SK-N-SH treated with all-trans-retinoic acid at 6 μM for 48 hours (cell line): ENCODE results near the gene CSF1R.
A peak's percentile ranks its signal among the peaks of the same experiment; 100 is the strongest.

Source experiments
- ATAC-seq: fragments of 200-7000 bp; cut with Tn5 transposase; 3 replicates; pipeline ENCODE4 v1.9.1; 2020; ENCODE audit warnings: mild to moderate bottlenecking, moderate library complexity
- ARNTL ChIP-seq: fragments of 450-650 bp; formaldehyde crosslinking; IDR thresholded peaks from 2 replicates; pipeline ENCODE4 v1.5.0; 2020; ENCODE audit warnings: low read depth, mild to moderate bottlenecking, moderate library complexity, borderline replicate concordance
- BACH2 ChIP-seq: fragments of 250-450 bp; sonication (Bioruptor Pico); IDR thresholded peaks from 2 replicates; pipeline ENCODE4 v1.9.0; 2021; ENCODE audit warnings: mild to moderate bottlenecking, borderline replicate concordance
- CSDC2 ChIP-seq: fragments of 250-450 bp; sonication (Bioruptor Pico); IDR thresholded peaks from 2 replicates; pipeline ENCODE4 v1.5.0; 2020; ENCODE audit warnings: mild to moderate bottlenecking, moderate library complexity
- GLIS3 ChIP-seq: fragments of 250-450 bp; sonication (Bioruptor Pico); IDR thresholded peaks from 2 replicates; pipeline ENCODE4 v1.5.0; 2020; ENCODE audit warnings: mild to moderate bottlenecking, moderate library complexity
- ISL1 ChIP-seq: fragments of 250-450 bp; sonication (Bioruptor Pico); IDR thresholded peaks from 2 replicates; pipeline ENCODE4 v2.1.2; 2022; ENCODE audit warnings: mild to moderate bottlenecking, moderate library complexity
- PPARA ChIP-seq: fragments of 250-450 bp; sonication (Bioruptor Pico); IDR thresholded peaks from 2 replicates; pipeline ENCODE4 v1.5.0; 2020; ENCODE audit warnings: mild to moderate bottlenecking, borderline replicate concordance
- RARB ChIP-seq: fragments of 250-450 bp; sonication (Bioruptor Pico); IDR thresholded peaks from 2 replicates; pipeline ENCODE4 v1.8.0; 2021; ENCODE audit warnings: mild to moderate bottlenecking, moderate library complexity
- SNAI2 ChIP-seq: fragments of 250-450 bp; sonication (Bioruptor Pico); IDR thresholded peaks from 2 replicates; pipeline ENCODE4 v1.5.0; 2020; ENCODE audit warnings: mild to moderate bottlenecking, moderate library complexity
- TCF4 ChIP-seq: fragments of 250-450 bp; sonication (Bioruptor Pico); IDR thresholded peaks from 2 replicates; pipeline ENCODE4 v1.8.0; 2021; ENCODE audit warnings: mild to moderate bottlenecking, moderate library complexity, borderline replicate concordance
- TOX ChIP-seq: fragments of 250-450 bp; sonication (Bioruptor Pico); IDR thresholded peaks from 2 replicates; pipeline ENCODE4 v1.8.0; 2021; ENCODE audit warnings: mild to moderate bottlenecking, moderate library complexity, borderline replicate concordance
- ZFP3 ChIP-seq: fragments of 250-450 bp; sonication (Bioruptor Pico); IDR thresholded peaks from 2 replicates; pipeline ENCODE4 v1.5.0; 2020; ENCODE audit warnings: mild to moderate bottlenecking, moderate library complexity
- ZFP30 ChIP-seq: fragments of 450-650 bp; formaldehyde crosslinking; IDR thresholded peaks from 2 replicates; pipeline ENCODE4 v1.5.0; 2022; ENCODE audit warnings: mild to moderate bottlenecking, moderate library complexity
- ZNF70 ChIP-seq: fragments of 450-650 bp; formaldehyde crosslinking; IDR thresholded peaks from 2 replicates; pipeline ENCODE4 v1.5.0; 2020; ENCODE audit warnings: mild to moderate bottlenecking, moderate library complexity
- ZNF8 ChIP-seq: fragments of 450-650 bp; formaldehyde crosslinking; IDR thresholded peaks from 2 replicates; pipeline ENCODE4 v1.5.0; 2020; ENCODE audit warnings: mild to moderate bottlenecking, moderate library complexity
- TF ChIP-seq, protein P1 (sequence below): fragments of 250-450 bp; sonication (Bioruptor Pico); IDR thresholded peaks from 2 replicates; pipeline ENCODE4 v1.5.0; 2020; ENCODE audit warnings: mild to moderate bottlenecking, moderate library complexity
- TF ChIP-seq, protein P2 (sequence below): fragments of 250-450 bp; sonication (Bioruptor Pico); IDR thresholded peaks from 2 replicates; pipeline ENCODE4 v1.5.1; 2021; ENCODE audit warnings: mild to moderate bottlenecking, moderate library complexity
- TF ChIP-seq, protein P3 (sequence below): fragments of 250-450 bp; sonication (Bioruptor Pico); IDR thresholded peaks from 2 replicates; pipeline ENCODE4 v1.5.1; 2020; ENCODE audit warnings: low read depth, mild to moderate bottlenecking, moderate library complexity
- TF ChIP-seq, protein P4 (sequence below): fragments of 250-450 bp; sonication (Bioruptor Pico); IDR thresholded peaks from 2 replicates; pipeline ENCODE4 v1.8.0; 2021; ENCODE audit warnings: low read depth, mild to moderate bottlenecking, moderate library complexity, borderline replicate concordance
- TF ChIP-seq, protein P5 (sequence below): fragments of 250-450 bp; sonication (Bioruptor Pico); IDR thresholded peaks from 2 replicates; pipeline ENCODE4 v1.8.0; 2020; ENCODE audit warnings: mild to moderate bottlenecking, moderate library complexity, borderline replicate concordance

Gene CSF1R

DNA sequence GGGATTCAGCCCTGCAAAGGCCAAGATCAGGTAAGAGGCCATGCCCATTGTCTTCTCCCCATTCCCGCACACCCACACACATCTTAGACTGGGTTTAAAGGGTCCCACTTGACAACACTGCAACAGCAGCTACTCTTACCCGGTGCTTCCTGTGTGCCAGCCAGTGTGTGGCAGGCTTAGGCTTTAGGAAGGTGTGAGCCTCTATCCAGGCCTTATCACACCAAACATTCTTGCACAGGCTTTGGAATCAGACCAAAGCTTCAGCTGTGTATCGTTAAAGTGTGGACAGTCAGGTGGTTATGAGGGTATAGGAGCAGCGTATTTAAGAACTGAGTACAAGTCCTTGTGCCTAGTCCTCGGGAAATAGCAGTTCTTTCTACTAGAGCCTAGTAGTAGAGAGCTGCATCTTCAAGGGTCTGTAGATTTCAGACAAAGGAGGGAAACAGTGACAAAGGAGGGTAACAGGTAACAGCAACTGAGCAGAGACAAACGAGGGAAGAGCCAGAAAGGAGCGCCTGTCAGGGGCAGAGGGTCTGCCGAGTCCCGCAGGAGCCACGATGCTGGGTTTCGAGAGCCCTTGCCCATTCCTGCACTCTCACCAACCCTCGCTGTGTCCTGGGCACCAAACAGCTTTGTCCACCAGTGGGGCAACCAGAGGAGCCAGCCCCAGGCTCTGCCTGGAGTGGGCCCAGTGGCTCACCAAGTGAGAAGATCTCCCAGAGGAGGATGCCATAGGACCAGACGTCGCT, 30.9 kb downstream of the CSF1R start:
- ATAC-seq: no peak
- TF ChIP-seq TOX (CRISPR knock-in tag): no peak
- no peak for TF ChIP-seq BACH2 (CRISPR knock-in tag)
- TF ChIP-seq GLIS3 (CRISPR knock-in tag): no peak
- no peak for TF ChIP-seq SNAI2 (CRISPR knock-in tag)
- TF ChIP-seq ZFP3 (CRISPR knock-in tag): no peak

DNA sequence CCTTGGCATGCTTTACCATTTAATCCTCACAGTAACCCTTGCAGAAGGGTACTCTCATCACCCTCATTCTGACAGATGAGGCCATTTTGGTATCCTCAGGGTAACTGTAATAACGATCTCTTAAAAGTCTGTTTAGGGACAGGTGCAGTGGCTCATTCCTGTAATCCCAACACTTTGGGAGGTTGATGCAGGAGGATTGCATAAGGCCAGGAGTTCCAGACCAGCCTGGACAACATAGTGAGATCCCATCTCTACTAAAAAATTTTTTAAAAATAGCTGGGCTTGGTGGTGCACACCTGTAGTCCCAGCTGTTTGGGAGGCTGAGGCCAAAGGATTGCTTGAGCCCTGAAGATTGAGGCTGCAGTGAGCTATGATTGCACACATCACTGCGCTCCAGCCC, 31.8 kb downstream of the CSF1R start:
- no peak for ATAC-seq
- TF ChIP-seq, protein P1, sequence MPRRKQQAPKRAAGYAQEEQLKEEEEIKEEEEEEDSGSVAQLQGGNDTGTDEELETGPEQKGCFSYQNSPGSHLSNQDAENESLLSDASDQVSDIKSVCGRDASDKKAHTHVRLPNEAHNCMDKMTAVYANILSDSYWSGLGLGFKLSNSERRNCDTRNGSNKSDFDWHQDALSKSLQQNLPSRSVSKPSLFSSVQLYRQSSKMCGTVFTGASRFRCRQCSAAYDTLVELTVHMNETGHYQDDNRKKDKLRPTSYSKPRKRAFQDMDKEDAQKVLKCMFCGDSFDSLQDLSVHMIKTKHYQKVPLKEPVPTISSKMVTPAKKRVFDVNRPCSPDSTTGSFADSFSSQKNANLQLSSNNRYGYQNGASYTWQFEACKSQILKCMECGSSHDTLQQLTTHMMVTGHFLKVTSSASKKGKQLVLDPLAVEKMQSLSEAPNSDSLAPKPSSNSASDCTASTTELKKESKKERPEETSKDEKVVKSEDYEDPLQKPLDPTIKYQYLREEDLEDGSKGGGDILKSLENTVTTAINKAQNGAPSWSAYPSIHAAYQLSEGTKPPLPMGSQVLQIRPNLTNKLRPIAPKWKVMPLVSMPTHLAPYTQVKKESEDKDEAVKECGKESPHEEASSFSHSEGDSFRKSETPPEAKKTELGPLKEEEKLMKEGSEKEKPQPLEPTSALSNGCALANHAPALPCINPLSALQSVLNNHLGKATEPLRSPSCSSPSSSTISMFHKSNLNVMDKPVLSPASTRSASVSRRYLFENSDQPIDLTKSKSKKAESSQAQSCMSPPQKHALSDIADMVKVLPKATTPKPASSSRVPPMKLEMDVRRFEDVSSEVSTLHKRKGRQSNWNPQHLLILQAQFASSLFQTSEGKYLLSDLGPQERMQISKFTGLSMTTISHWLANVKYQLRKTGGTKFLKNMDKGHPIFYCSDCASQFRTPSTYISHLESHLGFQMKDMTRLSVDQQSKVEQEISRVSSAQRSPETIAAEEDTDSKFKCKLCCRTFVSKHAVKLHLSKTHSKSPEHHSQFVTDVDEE (CRISPR knock-in tag): no peak
- TF ChIP-seq RARB (CRISPR knock-in tag) (no peak), BACH2 (CRISPR knock-in tag) (no peak), ISL1 (CRISPR knock-in tag) (no peak), ZNF8 (no peak), ZFP30 (CRISPR knock-in tag) (no peak), ARNTL (CRISPR knock-in tag) (no peak), ZFP3 (CRISPR knock-in tag) (no peak), PPARA (CRISPR knock-in tag) (no peak)
- TF ChIP-seq, protein P2, sequence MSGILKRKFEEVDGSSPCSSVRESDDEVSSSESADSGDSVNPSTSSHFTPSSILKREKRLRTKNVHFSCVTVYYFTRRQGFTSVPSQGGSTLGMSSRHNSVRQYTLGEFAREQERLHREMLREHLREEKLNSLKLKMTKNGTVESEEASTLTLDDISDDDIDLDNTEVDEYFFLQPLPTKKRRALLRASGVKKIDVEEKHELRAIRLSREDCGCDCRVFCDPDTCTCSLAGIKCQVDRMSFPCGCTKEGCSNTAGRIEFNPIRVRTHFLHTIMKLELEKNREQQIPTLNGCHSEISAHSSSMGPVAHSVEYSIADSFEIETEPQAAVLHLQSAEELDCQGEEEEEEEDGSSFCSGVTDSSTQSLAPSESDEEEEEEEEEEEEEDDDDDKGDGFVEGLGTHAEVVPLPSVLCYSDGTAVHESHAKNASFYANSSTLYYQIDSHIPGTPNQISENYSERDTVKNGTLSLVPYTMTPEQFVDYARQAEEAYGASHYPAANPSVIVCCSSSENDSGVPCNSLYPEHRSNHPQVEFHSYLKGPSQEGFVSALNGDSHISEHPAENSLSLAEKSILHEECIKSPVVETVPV (CRISPR knock-in tag): no peak

DNA sequence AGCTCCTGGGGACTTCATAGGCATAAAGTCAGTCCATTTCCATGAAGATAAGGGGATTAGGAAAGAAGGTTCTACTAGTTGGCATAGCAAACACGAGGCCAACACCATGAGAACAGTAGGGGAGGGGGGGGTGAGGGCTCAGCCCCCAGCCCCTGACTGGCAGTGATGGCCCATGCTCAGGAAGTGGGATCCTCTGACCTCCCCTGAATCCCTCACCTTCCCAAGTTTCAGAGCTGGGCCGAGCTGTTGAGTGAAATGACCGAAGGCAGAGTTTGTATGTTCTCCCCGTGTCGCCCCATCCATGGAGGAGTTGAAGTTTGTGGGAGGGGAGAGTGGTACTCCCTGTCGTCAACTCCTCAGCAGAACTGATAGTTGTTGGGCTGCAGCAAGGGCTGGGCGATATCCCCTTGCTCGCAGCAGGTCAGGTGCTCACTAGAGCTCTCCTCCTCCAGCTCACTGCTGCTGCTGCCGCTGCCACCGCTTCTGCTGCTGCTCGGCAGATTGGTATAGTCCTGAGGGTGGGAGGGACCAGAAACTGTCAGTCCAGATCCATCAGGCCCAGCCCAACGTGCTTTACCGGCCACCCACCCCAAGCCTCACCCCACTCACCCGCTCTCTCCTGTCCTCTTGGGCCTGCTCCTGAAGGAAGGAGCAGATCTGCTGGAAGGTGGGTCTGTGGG, 32.5 kb downstream of the CSF1R start:
- TF ChIP-seq, protein P3, sequence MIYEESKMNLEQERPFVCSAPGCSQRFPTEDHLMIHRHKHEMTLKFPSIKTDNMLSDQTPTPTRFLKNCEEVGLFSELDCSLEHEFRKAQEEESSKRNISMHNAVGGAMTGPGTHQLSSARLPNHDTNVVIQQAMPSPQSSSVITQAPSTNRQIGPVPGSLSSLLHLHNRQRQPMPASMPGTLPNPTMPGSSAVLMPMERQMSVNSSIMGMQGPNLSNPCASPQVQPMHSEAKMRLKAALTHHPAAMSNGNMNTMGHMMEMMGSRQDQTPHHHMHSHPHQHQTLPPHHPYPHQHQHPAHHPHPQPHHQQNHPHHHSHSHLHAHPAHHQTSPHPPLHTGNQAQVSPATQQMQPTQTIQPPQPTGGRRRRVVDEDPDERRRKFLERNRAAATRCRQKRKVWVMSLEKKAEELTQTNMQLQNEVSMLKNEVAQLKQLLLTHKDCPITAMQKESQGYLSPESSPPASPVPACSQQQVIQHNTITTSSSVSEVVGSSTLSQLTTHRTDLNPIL (CRISPR knock-in tag): no peak
- TF ChIP-seq, protein P4, sequence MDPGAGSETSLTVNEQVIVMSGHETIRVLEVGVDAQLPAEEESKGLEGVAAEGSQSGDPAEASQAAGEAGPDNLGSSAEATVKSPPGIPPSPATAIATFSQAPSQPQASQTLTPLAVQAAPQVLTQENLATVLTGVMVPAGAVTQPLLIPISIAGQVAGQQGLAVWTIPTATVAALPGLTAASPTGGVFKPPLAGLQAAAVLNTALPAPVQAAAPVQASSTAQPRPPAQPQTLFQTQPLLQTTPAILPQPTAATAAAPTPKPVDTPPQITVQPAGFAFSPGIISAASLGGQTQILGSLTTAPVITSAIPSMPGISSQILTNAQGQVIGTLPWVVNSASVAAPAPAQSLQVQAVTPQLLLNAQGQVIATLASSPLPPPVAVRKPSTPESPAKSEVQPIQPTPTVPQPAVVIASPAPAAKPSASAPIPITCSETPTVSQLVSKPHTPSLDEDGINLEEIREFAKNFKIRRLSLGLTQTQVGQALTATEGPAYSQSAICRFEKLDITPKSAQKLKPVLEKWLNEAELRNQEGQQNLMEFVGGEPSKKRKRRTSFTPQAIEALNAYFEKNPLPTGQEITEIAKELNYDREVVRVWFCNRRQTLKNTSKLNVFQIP (CRISPR knock-in tag): no peak
- no peak for TF ChIP-seq CSDC2
- ATAC-seq: no peak

DNA sequence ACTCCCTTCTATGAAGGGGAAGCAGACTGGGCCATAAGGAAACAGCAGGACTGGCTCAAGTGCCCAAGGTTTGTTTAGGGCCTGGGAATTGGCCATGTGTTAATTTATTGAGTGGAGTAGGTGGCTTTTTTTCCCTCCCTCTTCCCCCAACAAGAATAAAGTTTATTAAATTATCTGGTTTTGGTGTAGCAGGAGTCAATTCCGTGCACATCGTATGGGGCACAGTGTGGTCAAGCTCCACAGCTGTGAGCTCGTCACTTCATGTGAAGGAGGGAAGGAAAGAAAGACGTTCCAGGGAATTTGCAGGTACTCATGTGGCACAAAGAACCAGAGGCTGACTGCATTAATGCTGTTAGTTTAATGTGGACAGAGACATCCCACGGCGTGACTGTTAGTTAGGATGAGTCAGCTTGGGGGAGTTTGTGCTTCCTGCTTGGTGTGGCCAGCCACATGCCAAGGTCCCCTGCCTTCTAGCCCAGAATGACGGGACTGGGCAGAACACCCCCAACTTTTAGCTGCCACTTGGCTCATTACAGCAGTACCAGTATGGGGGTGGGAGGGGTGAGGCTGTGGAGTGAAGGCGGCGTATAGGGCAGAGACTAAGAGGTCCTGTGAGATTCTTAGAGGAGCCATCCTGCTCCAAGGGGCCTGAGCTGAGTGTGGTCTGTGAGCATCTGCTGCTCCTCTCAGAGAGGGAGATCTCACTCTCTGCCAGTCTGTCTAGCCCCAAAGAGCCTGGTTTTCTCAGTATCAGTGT, 33.2 kb downstream of the CSF1R start:
- TF ChIP-seq ISL1 (CRISPR knock-in tag): no peak
- TF ChIP-seq, protein P5, sequence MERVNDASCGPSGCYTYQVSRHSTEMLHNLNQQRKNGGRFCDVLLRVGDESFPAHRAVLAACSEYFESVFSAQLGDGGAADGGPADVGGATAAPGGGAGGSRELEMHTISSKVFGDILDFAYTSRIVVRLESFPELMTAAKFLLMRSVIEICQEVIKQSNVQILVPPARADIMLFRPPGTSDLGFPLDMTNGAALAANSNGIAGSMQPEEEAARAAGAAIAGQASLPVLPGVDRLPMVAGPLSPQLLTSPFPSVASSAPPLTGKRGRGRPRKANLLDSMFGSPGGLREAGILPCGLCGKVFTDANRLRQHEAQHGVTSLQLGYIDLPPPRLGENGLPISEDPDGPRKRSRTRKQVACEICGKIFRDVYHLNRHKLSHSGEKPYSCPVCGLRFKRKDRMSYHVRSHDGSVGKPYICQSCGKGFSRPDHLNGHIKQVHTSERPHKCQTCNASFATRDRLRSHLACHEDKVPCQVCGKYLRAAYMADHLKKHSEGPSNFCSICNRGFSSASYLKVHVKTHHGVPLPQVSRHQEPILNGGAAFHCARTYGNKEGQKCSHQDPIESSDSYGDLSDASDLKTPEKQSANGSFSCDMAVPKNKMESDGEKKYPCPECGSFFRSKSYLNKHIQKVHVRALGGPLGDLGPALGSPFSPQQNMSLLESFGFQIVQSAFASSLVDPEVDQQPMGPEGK: no peak
- no peak for TF ChIP-seq CSDC2
- TF ChIP-seq SNAI2 (CRISPR knock-in tag): no peak
- no peak for TF ChIP-seq RARB (CRISPR knock-in tag)
- TF ChIP-seq, protein P1 (CRISPR knock-in tag): no peak
- no peak for TF ChIP-seq TCF4 (CRISPR knock-in tag)
- no peak for TF ChIP-seq ZFP30 (CRISPR knock-in tag)
- TF ChIP-seq GLIS3 (CRISPR knock-in tag): no peak
- no peak for TF ChIP-seq ZNF70 (CRISPR knock-in tag)
- no peak for TF ChIP-seq ZFP3 (CRISPR knock-in tag)
- TF ChIP-seq ZNF8: no peak
- peak; percentile 83 for ATAC-seq
